Measurements from ENCODE around the gene GGACT.

DNA sequence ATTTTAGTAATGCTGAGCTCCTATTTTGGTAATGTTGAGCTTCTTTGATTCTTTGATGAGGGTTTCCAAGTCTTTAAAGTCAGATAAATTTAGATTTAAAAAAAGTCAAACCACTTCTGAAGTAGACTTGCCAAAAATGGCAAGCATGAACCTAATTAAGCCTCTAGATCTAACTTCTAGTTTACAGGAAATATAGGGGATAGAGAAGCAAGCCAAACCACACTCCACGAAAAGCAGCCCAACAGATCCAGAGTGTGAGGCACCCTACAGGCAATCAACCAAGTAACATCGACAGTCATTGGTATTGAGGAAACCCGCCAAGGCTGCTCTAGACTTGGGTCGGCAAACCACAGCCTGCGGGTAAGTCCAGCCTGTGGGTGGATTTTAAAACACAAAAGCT is 3.7 kb downstream of the GGACT start:
- TF ChIP-seq POLR2AphosphoS5 (IDR thresholded peaks at IDR 0.05; ENCODE audit: low read depth): no peak
- TF ChIP-seq, protein P1, sequence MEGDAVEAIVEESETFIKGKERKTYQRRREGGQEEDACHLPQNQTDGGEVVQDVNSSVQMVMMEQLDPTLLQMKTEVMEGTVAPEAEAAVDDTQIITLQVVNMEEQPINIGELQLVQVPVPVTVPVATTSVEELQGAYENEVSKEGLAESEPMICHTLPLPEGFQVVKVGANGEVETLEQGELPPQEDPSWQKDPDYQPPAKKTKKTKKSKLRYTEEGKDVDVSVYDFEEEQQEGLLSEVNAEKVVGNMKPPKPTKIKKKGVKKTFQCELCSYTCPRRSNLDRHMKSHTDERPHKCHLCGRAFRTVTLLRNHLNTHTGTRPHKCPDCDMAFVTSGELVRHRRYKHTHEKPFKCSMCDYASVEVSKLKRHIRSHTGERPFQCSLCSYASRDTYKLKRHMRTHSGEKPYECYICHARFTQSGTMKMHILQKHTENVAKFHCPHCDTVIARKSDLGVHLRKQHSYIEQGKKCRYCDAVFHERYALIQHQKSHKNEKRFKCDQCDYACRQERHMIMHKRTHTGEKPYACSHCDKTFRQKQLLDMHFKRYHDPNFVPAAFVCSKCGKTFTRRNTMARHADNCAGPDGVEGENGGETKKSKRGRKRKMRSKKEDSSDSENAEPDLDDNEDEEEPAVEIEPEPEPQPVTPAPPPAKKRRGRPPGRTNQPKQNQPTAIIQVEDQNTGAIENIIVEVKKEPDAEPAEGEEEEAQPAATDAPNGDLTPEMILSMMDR (conservative IDR thresholded peaks at IDR 0.05; ENCODE audit: low read depth in 2 of 2): no peak
- TF ChIP-seq EZH2 (IDR thresholded peaks at IDR 0.05; ENCODE audit: low read depth, unreplicated experiment): no peak
- TF ChIP-seq, protein P2, sequence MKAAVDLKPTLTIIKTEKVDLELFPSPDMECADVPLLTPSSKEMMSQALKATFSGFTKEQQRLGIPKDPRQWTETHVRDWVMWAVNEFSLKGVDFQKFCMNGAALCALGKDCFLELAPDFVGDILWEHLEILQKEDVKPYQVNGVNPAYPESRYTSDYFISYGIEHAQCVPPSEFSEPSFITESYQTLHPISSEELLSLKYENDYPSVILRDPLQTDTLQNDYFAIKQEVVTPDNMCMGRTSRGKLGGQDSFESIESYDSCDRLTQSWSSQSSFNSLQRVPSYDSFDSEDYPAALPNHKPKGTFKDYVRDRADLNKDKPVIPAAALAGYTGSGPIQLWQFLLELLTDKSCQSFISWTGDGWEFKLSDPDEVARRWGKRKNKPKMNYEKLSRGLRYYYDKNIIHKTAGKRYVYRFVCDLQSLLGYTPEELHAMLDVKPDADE (IDR thresholded peaks at IDR 0.05): no peak
- TF ChIP-seq ZNF331 (CRISPR knock-in tag; IDR thresholded peaks at IDR 0.05; ENCODE audit: low read depth): no peak
- TF ChIP-seq CREB1 (CRISPR knock-in tag; IDR thresholded peaks at IDR 0.05; ENCODE audit: low read depth): no peak
- TF ChIP-seq EZH2phosphoT487 (IDR thresholded peaks at IDR 0.05; ENCODE audit: unreplicated experiment): no peak
- TF ChIP-seq, protein P3, sequence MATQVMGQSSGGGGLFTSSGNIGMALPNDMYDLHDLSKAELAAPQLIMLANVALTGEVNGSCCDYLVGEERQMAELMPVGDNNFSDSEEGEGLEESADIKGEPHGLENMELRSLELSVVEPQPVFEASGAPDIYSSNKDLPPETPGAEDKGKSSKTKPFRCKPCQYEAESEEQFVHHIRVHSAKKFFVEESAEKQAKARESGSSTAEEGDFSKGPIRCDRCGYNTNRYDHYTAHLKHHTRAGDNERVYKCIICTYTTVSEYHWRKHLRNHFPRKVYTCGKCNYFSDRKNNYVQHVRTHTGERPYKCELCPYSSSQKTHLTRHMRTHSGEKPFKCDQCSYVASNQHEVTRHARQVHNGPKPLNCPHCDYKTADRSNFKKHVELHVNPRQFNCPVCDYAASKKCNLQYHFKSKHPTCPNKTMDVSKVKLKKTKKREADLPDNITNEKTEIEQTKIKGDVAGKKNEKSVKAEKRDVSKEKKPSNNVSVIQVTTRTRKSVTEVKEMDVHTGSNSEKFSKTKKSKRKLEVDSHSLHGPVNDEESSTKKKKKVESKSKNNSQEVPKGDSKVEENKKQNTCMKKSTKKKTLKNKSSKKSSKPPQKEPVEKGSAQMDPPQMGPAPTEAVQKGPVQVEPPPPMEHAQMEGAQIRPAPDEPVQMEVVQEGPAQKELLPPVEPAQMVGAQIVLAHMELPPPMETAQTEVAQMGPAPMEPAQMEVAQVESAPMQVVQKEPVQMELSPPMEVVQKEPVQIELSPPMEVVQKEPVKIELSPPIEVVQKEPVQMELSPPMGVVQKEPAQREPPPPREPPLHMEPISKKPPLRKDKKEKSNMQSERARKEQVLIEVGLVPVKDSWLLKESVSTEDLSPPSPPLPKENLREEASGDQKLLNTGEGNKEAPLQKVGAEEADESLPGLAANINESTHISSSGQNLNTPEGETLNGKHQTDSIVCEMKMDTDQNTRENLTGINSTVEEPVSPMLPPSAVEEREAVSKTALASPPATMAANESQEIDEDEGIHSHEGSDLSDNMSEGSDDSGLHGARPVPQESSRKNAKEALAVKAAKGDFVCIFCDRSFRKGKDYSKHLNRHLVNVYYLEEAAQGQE (IDR thresholded peaks at IDR 0.05; ENCODE audit: unreplicated experiment): no peak
- TF ChIP-seq NANOG (IDR thresholded peaks at IDR 0.05; ENCODE audit: borderline replicate concordance): no peak
- TF ChIP-seq JUNB (IDR thresholded peaks at IDR 0.05; ENCODE audit: unreplicated experiment): no peak
- no peak for TF ChIP-seq ZNF114 (CRISPR knock-in tag; IDR thresholded peaks at IDR 0.05)

Data from GM23338 (cell line).